Glomerular endothelial cell (primary cell): Measurements from ENCODE around the gene ZFYVE28. TPM values are rescaled to one million over a fixed set of nuclear protein-coding genes. Genes with fewer than 3 reads are reported as not detected.
A peak's percentile ranks its signal among the peaks of the same experiment; 100 is the strongest.

Source experiments
- DNase-seq: peaks from one replicate; pipeline ENCODE4 v3.0.0-alpha.2; 2011; ENCODE audit warnings: low read depth, low spot score; ENCODE audit errors: extremely low read depth
- total RNA-seq: library from RNA; depleted of rRNA; stranded (reverse); fragments of >200 nt; gene quantifications from 2 replicates; pipeline ENCODE4 v1.2.3, GENCODE V29; 2015

Gene ZFYVE28
- total RNA-seq, 1 donor from 2014 or later = 11.3 TPM

DNA sequence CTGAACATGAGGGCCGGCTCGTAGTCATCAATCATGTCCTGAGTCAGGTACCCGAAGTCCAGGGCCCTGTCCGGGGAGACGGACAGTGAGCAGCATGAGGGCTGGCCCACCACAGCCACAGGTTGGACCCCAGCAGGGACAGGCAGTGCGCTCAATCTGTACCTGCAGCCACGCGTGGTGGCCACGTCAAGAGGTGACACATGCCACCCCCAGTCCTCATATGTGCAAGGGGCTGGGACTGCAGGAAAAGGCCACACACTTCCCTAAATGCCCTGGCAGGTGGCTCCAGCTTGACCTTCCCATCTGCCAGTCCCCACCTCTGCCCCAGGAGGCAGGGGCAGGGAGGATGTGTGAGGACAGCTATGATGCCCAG is 82.7 kb downstream of the ZFYVE28 start:
- DNase-seq = no peak

DNA sequence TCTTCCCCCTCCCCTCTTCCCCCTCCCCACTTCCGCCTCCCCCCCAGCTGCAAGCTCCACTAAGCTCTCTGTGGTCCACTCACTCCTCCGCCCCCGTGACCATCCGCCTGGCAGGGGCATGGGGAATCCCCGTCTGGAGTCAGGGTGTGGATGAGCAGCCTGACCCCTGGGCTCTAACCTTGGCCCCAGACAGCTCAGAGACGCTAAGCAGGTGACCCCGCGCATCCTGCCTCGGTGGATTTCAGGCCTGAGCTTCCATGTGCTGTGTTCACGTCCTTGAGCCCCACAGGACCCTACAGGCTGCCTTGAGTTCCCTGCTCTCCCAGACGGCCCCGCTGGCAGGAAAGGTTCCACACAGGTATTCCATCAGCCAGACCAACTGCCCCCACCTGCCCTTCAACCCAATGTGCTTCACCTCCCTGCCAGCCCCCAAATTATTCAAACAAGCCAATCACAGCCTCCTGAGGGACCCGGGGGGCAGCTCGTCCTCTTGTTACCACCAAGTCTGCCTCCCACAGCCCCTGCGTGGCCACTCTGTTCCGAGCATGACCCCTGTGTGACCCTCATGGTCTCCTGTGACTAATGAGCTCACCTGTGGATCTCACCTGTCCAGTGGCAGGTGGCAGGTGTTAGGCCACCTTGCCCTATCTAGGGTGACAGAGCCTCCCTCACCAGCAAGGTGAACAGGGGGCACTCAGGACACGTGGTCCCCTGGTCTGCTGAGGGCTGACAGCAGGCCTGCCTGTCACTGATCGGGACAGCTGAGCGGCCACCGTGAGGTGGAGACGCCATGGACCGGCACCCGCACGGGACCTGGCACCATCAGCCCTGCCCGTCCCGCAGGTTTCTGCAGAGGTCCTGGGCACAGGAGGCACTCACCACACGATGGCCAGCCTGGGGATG is 83.4 kb downstream of the ZFYVE28 start:
- DNase-seq = no peak

DNA sequence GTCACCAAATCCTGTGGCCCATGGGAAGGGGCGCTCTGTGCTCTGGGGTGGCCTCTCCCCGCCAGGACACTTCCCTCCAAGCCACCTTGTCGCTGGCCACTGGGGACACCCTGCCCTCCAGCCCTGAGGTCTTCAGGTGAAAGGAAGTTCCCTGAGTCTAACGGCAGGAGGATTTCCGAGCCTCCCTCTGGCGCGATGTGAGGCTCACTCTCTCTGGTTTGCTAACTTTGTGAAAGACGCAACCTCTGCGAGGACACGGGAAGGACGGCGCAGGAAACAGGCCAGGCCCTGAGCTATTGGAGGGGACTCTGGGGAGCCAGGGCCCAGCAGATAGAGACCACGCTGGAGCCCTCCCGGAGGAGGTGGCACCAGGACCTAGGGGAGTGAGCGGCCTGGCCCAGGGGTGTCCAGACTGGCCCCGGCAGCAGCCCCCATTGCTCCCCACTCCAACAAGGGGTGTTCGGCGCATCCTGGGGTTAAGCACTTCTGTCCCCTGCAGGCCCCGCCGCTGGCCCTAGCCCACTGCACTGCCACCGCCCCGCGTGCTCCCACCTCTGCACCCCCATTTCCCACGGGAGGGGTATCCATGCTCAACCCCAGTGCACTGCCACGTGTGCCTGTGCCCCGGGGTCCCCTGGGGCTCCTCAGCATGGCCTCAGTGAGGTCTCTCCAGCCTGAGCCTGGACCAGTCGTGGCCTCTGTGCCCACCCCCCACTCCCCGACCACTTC is 84.4 kb downstream of the ZFYVE28 start:
- DNase-seq = no peak

DNA sequence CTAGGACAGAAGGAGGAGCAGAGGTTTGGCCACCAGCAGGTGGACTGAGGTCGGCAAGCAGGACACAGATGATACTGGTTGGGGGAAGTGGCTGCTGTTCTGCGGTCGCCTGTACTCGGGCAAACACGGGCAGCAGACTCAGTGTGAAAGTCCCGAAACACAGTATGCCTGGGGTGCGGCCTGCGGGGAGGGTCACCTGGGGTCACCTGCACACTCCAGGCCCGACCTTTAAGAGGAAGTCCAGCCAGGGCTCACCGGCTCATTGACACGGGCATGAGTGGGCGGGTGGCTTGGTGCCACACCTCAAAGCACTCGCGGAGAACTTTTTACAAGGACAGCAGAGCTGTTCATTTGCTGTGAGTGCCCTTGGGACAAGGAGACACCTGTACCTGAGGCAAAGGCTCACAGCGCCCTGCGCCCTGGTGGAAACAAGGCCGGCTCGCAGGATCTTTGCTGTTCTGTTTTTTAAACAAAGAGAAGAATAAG is 85.0 kb downstream of the ZFYVE28 start:
- DNase-seq = no peak

DNA sequence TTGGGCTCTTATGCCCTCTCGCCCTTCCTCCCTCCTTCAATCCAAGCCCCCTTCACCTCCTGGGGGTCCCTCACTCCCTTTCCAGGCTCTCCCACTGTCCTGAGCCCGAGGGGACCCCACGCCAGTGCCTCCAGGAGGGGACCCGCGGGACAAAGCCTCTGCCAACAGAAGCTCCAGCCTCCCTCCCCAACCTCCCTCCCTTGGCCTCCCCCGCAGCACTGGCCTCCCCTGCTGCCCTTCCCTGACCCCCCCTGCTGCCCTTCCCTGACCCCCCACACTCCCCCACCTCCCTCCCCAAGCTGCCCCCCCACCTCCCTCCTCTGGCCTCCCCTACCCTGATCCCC is 85.5 kb downstream of the ZFYVE28 start:
- no peak for DNase-seq

DNA sequence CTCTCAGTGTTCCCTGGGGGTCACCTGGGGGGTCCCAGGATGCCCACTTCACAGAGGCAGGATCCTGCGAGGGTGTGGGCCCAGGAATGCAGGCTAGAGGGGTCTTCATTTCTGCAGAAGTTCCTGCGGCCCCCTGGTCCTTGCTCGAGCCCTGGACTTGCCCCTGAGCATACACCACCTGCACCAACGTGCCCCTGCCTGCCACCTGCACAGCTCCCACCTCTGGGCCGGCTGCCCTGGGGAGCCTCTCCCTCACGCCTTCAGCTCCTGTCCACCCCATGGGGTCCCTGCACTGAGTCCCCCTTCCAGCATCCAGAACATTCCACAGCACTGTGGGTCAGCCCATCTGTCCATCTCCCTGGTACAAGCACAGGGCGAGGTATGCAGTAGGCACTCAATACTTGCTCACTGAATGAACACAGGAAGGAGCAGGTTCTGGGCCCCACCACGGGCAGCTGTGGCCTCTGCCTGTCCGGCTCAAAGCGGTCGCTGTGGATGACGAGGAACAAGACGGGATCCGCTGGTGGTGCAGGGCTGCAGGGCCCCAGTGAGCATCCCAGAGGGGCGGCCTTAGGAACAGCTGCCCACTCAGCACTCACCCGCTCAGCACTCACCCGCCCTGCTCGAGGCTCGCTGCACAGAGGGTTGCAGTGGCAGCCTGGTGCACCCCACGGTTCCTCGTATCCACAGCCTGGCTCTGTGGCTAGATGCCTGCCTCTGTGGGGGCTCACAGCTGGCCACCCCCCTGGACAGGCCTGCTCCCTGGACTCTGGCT is 86.1 kb downstream of the ZFYVE28 start:
- no peak for DNase-seq

DNA sequence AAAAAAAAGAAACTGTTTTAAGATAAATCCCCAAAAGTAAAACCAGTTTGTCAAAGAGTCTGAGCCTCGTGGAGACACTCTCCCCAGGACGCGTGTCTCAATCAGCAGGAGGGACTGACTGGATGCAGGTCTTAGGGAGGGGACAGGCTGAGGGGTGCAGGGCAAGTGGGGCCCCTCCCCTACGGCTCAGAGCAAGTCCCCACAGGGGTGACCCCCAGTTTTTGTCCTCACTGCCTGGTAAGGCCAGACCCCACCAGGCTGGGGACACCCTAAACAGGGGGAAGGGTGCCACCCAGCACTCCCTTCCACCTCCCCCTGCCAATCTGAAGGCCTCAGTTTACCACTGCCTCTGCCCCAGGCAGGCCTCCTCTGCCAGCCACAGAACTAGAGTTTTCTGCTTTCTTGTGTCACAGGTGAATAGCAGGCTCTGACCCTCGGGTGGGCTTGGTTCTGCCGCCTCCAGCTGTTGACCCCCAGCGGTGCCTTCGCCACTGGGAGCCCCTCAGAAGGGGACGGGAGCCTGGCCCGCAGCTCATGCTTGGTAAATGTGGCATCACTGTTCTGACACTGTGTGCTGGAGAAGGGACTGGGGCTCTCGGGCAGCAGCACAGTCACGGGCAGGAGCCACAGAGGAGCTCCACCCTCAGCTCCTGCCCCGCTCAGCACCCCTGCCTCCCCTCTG is 86.8 kb downstream of the ZFYVE28 start:
- DNase-seq = no peak

DNA sequence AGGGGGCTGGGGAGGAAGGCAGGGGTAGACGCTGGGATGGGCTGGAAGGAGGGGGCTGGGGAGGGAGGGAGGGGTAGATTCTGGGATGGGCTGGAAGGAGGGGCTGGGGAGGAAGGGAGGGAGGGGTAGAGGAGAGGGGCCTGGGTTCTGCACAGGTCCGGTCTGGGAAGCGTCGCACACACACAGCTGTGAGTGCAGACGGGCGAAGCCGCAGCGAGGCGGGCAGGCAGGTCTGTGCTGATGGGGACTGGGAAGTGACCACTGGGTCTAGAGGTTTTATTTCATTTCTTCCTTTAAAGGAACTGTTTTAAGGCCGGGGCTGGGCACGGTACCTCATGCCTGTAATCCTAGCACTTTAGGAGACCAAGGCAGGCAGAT is 87.4 kb downstream of the ZFYVE28 start:
- DNase-seq = no peak

DNA sequence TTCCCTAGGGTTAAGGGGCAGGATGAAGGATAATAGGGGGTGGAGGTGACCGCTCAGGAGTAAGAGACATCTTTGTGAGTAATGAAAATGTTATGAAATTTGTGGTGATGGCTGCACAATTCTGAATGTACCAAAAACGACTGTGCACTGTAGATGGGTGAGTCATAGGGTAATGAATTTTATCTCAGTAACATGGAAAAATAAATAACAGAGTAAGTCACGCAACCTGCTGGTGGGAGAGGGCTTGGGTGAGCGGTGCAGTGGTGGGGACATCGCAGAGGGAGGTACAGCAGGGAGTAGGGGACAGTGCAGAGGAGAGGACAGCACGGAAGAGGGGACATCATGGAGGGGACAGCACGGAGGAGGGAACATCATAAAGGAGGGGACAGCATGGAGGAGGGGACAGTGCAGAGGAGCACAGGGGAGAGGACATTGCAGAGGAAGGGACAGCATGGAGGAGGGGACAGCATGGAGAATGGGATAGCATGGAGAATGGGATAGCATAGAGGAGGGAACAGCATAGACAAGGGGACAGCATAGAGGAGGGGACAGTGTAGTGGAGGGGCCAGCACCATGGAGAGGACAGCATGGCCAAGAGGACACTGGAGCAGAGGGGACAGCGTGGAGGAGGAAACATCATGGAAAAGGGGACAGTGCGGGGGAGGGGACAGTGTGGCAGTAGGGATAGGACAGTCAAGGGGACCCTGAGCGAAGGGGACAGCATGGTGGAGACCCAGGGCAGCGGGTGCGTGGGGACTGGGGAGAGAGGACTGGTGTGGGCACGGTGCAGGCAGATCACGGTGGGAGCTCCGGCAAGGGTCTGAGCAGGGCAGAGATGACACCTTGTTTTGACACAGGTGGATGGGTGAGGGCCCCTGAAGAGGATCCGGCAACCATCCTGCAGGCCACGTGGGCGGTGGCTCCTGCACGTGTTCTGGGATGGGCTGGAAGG is 88.1 kb downstream of the ZFYVE28 start:
- DNase-seq = peak; percentile 1

DNA sequence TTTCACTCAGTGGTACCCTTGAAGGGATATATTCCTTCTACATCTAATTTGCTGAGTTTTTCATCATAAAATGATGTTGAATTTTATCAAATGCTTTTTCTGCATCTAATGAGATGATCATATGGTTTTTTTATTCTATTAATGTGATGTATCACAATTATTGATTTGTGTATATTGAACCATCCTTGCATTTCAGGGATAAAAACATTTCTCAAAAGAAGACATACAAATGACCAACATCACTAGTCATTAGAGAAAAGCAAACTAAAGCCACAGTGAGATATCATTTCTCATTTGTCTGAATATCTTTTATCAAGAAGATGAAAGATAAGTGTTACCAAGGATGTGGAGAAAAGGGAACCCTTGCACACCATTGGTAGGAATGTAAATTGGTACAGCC is 90.9 kb downstream of the ZFYVE28 start:
- no peak for DNase-seq

DNA sequence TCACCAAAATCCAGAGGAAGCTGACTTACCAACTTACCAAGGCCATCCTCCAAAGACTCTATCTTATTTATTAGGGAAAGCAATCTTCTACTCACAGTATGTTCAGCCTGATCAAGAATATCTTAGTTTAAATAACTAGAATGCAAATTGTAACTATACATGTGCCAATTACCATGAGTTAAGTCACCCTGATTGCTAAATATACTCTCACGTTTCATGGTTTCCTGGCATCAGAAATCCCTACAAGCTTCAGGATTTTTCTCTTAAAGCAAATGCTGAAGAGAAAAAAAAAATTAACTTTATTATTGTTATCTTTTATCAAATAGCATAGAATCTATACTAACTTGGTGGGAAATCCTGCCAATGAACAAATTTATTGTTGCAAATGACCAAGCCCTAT is 93.6 kb downstream of the ZFYVE28 start:
- no peak for DNase-seq

DNA sequence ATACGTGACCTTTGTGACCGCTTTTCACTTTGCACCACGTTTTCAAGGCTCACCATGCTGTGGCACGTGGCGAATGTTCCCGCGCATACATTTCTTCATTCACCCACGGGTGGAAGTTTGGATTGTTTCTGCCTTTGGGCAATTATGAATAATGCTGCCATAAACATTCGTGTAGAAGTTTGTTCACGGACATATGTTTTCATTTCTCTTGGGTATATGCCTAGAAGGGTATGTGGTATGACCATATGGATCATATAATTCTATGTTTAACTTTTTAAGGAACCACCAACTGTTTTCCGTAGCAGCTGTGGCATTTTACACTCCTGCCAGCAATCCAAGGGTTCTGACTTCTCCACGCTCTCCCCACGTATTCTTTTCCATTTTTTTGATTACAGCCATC is 95.6 kb downstream of the ZFYVE28 start:
- DNase-seq = no peak

DNA sequence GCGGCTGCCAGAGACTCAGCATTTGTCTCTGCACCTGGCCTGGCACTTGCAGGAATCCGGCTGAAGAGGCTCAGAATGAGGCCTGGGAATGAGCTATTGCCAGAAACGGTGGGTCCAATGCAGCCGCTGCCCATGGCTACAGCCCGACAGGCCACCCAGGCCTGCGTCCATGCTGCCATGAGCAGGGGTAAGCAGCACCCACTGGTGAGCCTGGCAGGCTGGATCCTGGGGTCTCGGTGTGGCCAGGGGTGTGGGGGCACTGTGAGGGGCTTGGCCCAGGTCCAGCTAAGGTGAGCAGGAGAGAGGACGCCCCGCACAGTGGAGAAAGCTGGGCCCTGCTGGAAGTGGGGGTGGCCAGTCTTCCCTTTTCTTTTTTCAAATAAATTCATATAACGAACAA is 96.2 kb downstream of the ZFYVE28 start:
- no peak for DNase-seq

DNA sequence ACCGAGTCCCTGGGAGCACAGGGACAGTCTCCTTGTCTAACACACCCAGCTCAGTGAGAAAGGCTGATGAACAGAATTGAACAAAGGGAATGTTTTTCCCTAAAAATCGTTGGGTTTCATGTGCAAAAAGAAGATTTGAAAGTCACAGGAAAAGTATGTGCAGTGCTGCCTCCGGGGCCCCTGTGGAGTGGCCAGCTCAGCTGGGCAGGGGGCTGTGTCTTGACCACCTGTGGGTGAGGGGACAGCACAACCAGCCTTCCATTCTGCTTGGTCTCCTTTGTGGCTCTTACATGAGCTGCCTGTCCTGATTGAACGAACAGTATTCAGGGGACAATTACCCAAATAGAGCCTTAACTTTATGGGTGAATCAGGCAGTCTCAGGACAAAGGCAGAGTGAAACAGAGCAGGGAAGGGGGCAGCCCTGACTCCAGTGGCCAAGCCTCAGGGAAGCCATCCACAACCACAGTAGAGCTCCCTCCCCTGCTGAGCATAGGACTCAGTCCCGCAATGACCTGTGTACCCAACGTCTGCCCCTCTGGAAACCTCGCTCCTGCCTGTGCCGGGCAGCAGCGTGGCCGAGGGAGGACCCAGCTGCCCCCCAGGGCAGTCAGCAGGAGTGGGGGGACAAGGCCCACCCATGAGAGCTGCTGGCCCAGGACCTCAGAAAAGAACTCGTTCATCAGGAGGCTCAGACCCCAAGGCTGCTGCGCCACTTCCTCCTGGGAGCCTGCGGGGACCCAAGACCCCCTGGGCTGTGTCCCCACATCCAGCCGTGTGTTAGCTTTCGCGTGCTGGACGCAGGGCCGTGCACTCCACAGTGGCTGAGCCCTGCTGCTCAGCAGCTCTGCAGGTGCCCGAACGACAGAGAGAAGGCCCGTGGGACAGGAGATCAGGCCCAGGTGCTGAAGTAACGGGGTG is 96.9 kb downstream of the ZFYVE28 start:
- DNase-seq = no peak

DNA sequence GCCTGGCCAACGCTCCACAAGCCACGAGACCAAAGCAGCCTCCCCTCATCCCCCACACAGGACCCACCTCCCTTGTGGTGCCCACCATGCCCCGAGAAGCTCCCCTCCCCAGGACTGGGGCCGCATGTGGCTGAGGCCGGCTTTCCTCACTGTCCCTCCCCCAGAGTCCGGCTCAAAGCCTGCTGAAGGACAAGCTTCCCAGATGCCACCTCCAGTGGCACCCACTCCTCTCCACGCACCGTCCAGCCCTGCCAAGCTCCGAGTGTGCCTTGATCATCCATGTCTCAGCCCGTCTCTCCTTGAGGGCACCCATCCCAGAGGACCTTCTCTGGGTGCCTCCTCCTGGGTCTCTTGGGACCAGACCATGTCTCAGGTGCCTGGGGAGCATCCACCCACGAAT is 97.7 kb downstream of the ZFYVE28 start:
- no peak for DNase-seq

DNA sequence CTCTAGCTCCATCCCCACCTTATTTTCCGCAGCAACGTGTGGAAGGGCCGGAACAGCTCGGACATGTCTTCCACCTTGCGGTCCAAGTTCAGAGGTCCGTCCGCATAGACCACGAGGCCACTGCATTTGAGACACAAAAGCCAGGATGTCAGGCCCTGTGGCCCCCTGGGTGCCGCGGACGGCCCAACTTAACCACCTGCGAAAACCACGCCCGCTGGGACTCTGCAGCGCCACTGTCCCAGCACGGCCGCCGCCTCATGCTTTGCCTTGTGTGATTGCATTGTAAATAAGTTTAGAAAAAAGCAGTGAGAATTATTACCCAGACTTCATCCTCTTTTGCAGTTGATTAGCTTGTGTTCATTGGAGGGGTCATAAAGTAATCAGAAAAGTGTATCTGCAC is 98.3 kb downstream of the ZFYVE28 start:
- no peak for DNase-seq

DNA sequence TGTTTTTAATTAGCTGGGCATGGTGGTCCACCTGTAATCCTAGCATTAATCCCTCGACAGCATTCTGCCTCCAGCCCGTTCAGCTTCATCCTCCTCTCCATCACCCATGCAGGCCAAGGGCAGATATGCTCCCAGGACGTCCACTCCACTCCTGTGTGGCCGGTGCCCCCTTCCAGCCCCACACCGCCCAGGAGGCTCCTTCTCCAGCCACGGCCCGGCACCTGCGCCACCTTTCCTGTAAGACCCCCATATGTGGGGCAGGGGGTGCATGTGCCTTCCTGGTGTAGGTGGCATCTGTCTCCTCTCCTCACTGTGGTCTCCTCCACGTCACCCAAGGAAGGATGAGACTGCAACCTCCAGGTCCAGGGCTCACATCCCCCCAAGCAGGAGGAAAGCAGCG is 99.6 kb downstream of the ZFYVE28 start:
- no peak for DNase-seq

DNA sequence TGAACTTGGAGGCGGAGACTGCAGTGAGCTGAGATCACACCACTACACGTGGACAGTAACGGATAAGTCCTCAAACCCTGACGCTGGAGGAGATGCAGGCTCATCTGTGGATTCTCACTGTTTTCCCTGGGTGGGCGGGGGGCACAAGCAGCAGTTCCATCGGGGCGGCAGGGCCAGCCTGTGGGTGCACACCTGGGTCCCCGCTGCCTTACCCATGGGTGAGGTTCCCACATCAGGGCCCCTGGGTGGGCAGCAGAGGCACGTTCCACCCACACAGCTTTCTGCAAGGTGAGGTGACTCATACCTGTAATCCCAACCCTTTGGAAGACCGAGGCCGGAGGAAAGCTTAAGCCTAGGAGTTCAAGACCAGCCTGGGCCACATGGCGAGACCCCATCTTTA is 100.0 kb downstream of the ZFYVE28 start:
- DNase-seq = no peak

DNA sequence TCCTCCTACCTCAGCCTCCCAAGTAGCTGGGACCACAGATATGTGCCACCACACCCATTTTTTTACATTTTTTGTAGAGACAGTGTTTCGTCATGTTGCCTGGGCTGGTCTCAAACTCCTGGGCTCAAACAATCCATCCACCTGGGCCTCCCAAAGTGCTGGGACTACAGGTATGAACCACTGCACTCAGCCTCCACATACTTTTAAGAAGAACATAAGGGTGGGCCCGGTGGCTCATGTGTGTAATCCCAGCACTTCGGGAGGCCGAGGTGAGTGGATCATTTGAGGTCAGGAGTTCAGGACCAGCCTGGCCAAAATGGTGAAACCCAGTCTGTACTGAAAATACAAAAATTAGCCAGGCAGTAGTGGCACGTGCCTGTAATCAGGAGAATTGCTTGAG is 105.1 kb downstream of the ZFYVE28 start:
- no peak for DNase-seq
